A549 (cell line): ENCODE data around the gene CATSPERZ.

Experiments
- BHLHE40 ChIP-seq: IDR thresholded peaks from 2 replicates; pipeline ENCODE4 v1.6.1; 2012; ENCODE audit warnings: low read depth, low read length, inconsistent platforms
- EP300 ChIP-seq, 2 experiments: fragments of >200 bp; sonication (Bioruptor Twin); formaldehyde crosslinking; IDR thresholded peaks; 2 replicates in 1 of 2; 3 replicates in 1 of 2; pipeline ENCODE4 v1.6.1; 2016 to 2017
- FOSL2 ChIP-seq, 2 experiments: fragments of 450-650 bp in 1 of 2; fragments of >200 bp in 1 of 2; sonication (Bioruptor Twin) in 1 of 2; formaldehyde crosslinking; IDR thresholded peaks; 2 replicates each; pipeline versions ENCODE4 v1.5.0 to v1.6.1; 2016 to 2020; ENCODE audit warnings: mild to moderate bottlenecking in 1 of 2, moderate library complexity in 1 of 2
- JUNB ChIP-seq: fragments of >200 bp; sonication (Bioruptor Twin); formaldehyde crosslinking; IDR thresholded peaks from 2 replicates; pipeline ENCODE4 v1.6.1; 2016
- MAZ ChIP-seq: fragments of 150-350 bp; IDR thresholded peaks from 2 replicates; pipeline ENCODE4 v1.6.1; 2014; ENCODE audit warnings: antibody characterized with exemption, low read depth, low read length, borderline replicate concordance
- NFE2L2 ChIP-seq: fragments of 150-350 bp; conservative IDR thresholded peaks from 2 replicates; pipeline ENCODE4 v1.6.1; 2014; ENCODE audit warnings: low read length
- PHF8 ChIP-seq: fragments of 200-600 bp; sonication (generic); IDR thresholded peaks from 2 replicates; pipeline ENCODE4 v1.6.1; 2016; ENCODE audit warnings: low read depth, mild to moderate bottlenecking, antibody characterized with exemption, moderate library complexity, borderline replicate concordance
- POLR2A ChIP-seq: IDR thresholded peaks from 2 replicates; pipeline ENCODE4 v1.6.1; 2012; ENCODE audit warnings: mild to moderate bottlenecking, low read length
- RFX5 ChIP-seq: fragments of 450-650 bp; IDR thresholded peaks from 2 replicates; pipeline ENCODE4 v1.7.1; 2014; ENCODE audit warnings: antibody characterized with exemption, mild to moderate bottlenecking, moderate library complexity
- TF ChIP-seq, protein P1 (sequence below): IDR thresholded peaks from 2 replicates; pipeline ENCODE4 v1.6.1; 2012
- TF ChIP-seq, protein P2 (sequence below): fragments of >200 bp; sonication (Bioruptor Twin); formaldehyde crosslinking; IDR thresholded peaks from 3 replicates; pipeline ENCODE4 v1.5.1; 2016
- TF ChIP-seq, protein P3 (sequence below): fragments of 250-450 bp; sonication (Bioruptor Pico); IDR thresholded peaks from 2 replicates; pipeline ENCODE4 v1.5.0; 2021; ENCODE audit warnings: mild to moderate bottlenecking, moderate library complexity, borderline replicate concordance

DNA sequence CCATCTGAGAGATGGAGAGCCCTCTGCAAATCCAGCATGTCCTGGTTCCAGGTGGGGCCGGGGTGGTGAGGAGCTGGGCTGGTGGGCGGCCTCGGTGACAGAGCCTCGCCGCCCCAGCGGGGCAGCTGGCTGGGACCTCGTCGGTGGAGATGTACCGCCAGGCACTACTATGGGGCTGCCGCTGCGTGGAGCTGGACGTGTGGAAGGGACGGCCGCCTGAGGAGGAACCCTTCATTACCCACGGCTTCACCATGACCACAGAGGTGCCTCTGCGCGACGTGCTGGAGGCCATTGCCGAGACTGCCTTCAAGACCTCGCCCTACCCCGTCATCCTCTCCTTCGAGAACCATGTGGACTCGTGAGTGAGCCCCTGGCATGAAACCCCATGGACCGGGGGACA lies 41.8 kb upstream of the CATSPERZ start:
- TF ChIP-seq, protein P1, sequence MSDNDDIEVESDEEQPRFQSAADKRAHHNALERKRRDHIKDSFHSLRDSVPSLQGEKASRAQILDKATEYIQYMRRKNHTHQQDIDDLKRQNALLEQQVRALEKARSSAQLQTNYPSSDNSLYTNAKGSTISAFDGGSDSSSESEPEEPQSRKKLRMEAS, result no peak
- TF ChIP-seq, protein P2, sequence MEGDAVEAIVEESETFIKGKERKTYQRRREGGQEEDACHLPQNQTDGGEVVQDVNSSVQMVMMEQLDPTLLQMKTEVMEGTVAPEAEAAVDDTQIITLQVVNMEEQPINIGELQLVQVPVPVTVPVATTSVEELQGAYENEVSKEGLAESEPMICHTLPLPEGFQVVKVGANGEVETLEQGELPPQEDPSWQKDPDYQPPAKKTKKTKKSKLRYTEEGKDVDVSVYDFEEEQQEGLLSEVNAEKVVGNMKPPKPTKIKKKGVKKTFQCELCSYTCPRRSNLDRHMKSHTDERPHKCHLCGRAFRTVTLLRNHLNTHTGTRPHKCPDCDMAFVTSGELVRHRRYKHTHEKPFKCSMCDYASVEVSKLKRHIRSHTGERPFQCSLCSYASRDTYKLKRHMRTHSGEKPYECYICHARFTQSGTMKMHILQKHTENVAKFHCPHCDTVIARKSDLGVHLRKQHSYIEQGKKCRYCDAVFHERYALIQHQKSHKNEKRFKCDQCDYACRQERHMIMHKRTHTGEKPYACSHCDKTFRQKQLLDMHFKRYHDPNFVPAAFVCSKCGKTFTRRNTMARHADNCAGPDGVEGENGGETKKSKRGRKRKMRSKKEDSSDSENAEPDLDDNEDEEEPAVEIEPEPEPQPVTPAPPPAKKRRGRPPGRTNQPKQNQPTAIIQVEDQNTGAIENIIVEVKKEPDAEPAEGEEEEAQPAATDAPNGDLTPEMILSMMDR, result no peak
- no peak for TF ChIP-seq POLR2A
- no peak for TF ChIP-seq FOSL2 (IDR thresholded peaks at IDR 0.05)
- no peak for TF ChIP-seq FOSL2 (CRISPR knock-in tag; IDR thresholded peaks at IDR 0.05)
- TF ChIP-seq MAZ, result no peak
- no peak for TF ChIP-seq JUNB
- TF ChIP-seq, protein P3, sequence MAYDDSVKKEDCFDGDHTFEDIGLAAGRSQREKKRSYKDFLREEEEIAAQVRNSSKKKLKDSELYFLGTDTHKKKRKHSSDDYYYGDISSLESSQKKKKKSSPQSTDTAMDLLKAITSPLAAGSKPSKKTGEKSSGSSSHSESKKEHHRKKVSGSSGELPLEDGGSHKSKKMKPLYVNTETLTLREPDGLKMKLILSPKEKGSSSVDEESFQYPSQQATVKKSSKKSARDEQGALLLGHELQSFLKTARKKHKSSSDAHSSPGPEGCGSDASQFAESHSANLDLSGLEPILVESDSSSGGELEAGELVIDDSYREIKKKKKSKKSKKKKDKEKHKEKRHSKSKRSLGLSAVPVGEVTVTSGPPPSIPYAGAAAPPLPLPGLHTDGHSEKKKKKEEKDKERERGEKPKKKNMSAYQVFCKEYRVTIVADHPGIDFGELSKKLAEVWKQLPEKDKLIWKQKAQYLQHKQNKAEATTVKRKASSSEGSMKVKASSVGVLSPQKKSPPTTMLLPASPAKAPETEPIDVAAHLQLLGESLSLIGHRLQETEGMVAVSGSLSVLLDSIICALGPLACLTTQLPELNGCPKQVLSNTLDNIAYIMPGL (CRISPR knock-in tag), result no peak
- TF ChIP-seq RFX5, result no peak
- no peak for TF ChIP-seq EP300 (IDR thresholded peaks at IDR 0.05)
- no peak for TF ChIP-seq BHLHE40
- TF ChIP-seq PHF8, result no peak
- TF ChIP-seq NFE2L2, result no peak
